Erythroblast (primary cell): ENCODE data around the gene CRYBG2.

Experiments
- GATA1 ChIP-seq: IDR thresholded peaks from 2 replicates; pipeline ENCODE4 v1.6.1; 2011; ENCODE audit warnings: low read depth, mild to moderate bottlenecking, control low read depth, low read length, moderate library complexity
- POLR2A ChIP-seq: IDR thresholded peaks from 2 replicates; pipeline ENCODE4 v1.6.1; 2011; ENCODE audit warnings: mild to moderate bottlenecking, low read length

GRCh38 chr1:26305667-26306289 is 48.2 kb downstream of the CRYBG2 start:
- TF ChIP-seq POLR2A: no peak
- TF ChIP-seq GATA1: no peak
